BJ (cell line): ENCODE results near the gene SLIT1. TPM values are rescaled to one million over a fixed set of nuclear protein-coding genes. Genes with fewer than 3 reads are reported as not detected.

Experiments
- CTCF ChIA-PET: fragments of 350-600 bp; formaldehyde crosslinking; extraction: SDS; loops from one replicate; lab custom pipeline; 2021; ENCODE audit warnings: antibody characterized with exemption, inconsistent platforms; lab: Yijun Ruan, JAX
- POLR2A ChIA-PET: fragments of 300-600 bp; sonication (Branson Sonifier 250); formaldehyde crosslinking; extraction: SDS; loops from one replicate; lab custom pipeline; 2021; ENCODE audit warnings: antibody characterized with exemption; lab: Charles Lee
- DNase-seq: peaks from one replicate; pipeline ENCODE4 v3.0.0-alpha.2; 2011; ENCODE audit warnings: low read depth
- H3K27me3 ChIP-seq: 2 replicates; pipeline ENCODE4 v1.6.0; 2011; ENCODE audit warnings: low read length; ENCODE audit not compliant: control insufficient read depth, insufficient read depth
- H3K36me3 ChIP-seq: 2 replicates; pipeline ENCODE4 v1.5.1; 2011; ENCODE audit warnings: low read length; ENCODE audit not compliant: control insufficient read depth, insufficient read depth
- H3K4me3 ChIP-seq: 2 replicates; pipeline ENCODE4 v1.5.1; 2011; ENCODE audit warnings: low read depth, mild to moderate bottlenecking, control low read depth, low read length
- polyA plus RNA-seq: library from polyadenylated mRNA; depleted of rRNA; stranded (reverse); fragments of >200 nt; gene quantifications from 2 replicates; pipeline ENCODE4 v1.2.3, GENCODE V29; 2011
- TF ChIP-seq, protein P1 (sequence below): IDR thresholded peaks from 2 replicates; pipeline ENCODE4 v1.5.1; 2011; ENCODE audit warnings: low read depth, mild to moderate bottlenecking, control low read depth, inconsistent platforms, low read length, moderate library complexity; ENCODE audit not compliant: insufficient read depth

Gene SLIT1
- polyA plus RNA-seq, 1 experiment = 0.02 TPM

DNA sequence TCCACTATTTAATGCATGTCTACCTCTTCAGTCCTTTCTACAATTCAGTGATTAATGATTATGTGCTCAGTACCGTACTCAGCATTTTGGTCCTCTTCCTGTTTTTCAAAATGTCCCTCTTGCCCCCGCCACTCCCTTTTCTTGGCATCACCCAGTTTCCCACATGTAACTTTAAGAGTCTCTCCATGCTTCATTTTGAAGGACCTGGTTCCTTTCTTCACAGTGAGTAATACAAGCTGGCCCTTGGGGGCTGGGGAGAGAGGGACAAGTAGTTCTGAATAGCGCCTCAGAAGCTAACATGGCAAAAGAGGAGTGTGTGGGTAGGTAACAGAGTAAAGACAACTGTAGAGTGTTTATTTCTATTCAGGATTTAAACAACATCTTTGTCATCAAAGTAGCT, 34.6 kb upstream of the SLIT1 start:
- DNase-seq = no peak
- no peaks in the 10 kb centered on the region for H3K27me3 ChIP-seq
- CTCF ChIA-PET = interaction anchor here (0.7 to 4.5 kb wide), 7 partner anchors 9 to 184 kb away, joined by 3 to 35 read pairs (median 4); partner anchors contain the start of gene FRAT2
- TF ChIP-seq, protein P1, sequence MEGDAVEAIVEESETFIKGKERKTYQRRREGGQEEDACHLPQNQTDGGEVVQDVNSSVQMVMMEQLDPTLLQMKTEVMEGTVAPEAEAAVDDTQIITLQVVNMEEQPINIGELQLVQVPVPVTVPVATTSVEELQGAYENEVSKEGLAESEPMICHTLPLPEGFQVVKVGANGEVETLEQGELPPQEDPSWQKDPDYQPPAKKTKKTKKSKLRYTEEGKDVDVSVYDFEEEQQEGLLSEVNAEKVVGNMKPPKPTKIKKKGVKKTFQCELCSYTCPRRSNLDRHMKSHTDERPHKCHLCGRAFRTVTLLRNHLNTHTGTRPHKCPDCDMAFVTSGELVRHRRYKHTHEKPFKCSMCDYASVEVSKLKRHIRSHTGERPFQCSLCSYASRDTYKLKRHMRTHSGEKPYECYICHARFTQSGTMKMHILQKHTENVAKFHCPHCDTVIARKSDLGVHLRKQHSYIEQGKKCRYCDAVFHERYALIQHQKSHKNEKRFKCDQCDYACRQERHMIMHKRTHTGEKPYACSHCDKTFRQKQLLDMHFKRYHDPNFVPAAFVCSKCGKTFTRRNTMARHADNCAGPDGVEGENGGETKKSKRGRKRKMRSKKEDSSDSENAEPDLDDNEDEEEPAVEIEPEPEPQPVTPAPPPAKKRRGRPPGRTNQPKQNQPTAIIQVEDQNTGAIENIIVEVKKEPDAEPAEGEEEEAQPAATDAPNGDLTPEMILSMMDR = no peak
- POLR2A ChIA-PET = no interaction called here
- no peak overlapping the region for H3K4me3 ChIP-seq
- no peaks in the 10 kb centered on the region for H3K36me3 ChIP-seq

DNA sequence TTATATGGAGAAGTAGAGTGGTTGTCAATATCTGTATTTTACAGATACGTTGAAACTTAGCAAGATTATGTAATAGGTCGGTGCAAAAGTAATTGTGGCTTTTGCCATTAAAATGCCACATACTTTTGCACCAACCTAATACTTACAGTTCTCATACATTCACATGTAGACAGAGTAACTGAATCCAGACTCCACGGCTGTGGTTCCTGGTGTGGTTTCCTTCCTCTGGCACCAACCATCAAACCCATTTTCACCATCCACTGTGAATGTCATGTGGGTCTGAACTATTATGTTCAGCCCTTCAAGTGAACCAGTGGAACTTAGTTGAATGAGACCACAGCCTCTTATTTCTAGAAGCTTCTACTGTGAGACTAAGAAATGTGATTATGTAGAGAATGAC, 31.5 kb upstream of the SLIT1 start:
- TF ChIP-seq, protein P1 = no peak
- H3K36me3 ChIP-seq = no peaks in the 10 kb centered on the region
- H3K4me3 ChIP-seq = no peak overlapping the region
- ChIA-PET POLR2A (no interaction called here), CTCF (interaction anchor here (0.7 to 3.7 kb wide), 6 partner anchors 10 to 180 kb away, joined by 3 to 15 read pairs (median 4); no protein-coding TSS in a partner anchor)
- no peaks in the 10 kb centered on the region for H3K27me3 ChIP-seq
- no peak for DNase-seq

DNA sequence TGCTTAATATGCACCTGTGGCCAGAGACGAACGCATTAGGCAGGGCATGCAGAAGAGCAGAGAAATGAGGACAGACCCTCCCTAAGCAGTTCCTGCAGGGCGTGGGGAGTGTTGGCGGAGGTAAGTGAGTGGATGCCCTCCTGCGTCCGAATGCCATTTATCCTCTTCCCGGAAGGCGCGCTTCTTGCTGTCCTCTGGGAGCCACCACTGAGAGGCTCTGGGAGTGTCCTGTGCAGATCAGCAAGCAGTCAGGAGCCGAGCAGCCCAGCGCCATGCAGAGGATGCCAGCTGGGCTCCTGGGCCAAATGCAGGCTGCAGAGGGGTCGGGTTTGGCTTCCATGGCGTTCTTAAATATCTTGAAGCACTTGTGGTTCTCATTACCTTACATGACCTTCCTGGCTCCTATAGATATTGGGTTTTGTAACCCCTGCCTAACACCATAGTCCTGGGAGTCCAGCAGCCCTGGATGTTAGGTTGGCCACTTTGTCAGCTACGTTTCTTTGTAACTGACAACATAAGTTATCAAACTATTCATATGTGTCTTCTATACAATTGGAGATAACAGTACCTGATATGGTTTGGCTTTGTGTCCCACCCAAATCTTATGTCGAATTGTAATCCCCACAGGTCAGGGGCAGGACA, 30.0 kb upstream of the SLIT1 start:
- ChIA-PET POLR2A (no interaction called here), CTCF (interaction anchor here (3.6 to 3.7 kb wide), 2 partner anchors 19 to 143 kb away, joined by 10 to 15 read pairs; no protein-coding TSS in a partner anchor)
- DNase-seq = no peak
- TF ChIP-seq, protein P1 = no peak
- Histone ChIP-seq H3K4me3 (no peak overlapping the region), H3K27me3 (no peaks in the 10 kb centered on the region), H3K36me3 (no peaks in the 10 kb centered on the region)

DNA sequence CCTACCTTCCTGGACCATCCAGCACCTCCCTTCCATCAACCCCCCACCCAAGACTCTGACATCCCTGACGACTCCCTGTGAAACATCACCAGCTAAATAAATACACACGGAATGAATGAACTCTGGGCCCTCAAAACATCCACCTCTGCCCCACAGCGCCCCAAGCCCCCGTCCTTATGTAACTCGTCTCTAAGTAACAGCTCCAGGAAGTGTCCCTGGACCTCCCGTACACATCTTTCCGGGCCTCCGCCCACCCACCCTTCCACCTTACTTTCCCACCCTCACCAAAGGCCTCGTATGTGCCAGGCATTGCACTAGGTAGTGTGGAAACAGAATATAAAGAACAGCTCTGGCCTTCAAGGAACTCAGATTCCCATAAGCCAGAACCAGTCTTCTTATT, 27.7 kb upstream of the SLIT1 start:
- H3K36me3 ChIP-seq = no peaks in the 10 kb centered on the region
- no peaks in the 10 kb centered on the region for H3K27me3 ChIP-seq
- DNase-seq = no peak
- CTCF ChIA-PET = interaction anchor here (0.7 to 9.3 kb wide), 2 partner anchors 17 to 137 kb away, joined by 3 to 188 read pairs; no protein-coding TSS in a partner anchor
- H3K4me3 ChIP-seq = no peak overlapping the region
- TF ChIP-seq, protein P1 = no peak
- POLR2A ChIA-PET = no interaction called here

DNA sequence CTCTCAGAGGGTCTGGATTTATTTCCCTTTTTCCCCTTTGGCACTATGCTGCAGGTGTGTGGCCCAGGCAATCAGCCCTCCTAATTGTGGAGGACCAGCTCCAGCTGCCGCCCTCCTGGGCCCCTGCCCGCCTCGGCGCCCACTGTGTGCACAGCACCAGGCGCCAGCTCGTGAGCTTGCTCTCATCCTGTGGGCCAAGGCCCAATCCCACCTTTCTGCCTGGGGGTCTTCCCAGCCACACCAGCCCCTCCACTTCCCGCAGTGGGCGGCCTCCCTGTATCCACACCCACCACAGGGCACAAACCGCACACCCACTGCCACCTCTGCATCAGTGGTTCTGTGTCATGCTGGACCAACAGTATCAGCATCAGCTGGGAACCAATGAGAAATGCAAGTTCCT, 25.5 kb upstream of the SLIT1 start:
- no peak overlapping the region for H3K4me3 ChIP-seq

More for the DNA sequence above, 25.5 kb upstream of the SLIT1 start:
- Histone ChIP-seq H3K36me3 (no peaks in the 10 kb centered on the region), H3K27me3 (no peaks in the 10 kb centered on the region)
- TF ChIP-seq, protein P1 = no peak
- ChIA-PET CTCF (interaction anchor here (0.8 to 9.3 kb wide), 30 partner anchors 9 to 1471 kb away, joined by 3 to 188 read pairs (median 5); no protein-coding TSS in a partner anchor), POLR2A (interaction anchor here (1.1 kb wide), 1 partner anchor 138 kb away, joined by 3 read pairs; no protein-coding TSS in a partner anchor)
- no peak for DNase-seq
